CD4-positive, alpha-beta T cell treated with Interleukin-4 for 1 hour (primary cell): ENCODE results near the gene AMELX.

Source experiments
- DNase-seq, 2 donors: peaks; one replicate each; pipeline ENCODE4 v3.0.0-alpha.2; 2020 to 2022

Gene AMELX

GRCh38 chrX:11293113-11293512 is at the start of gene AMELX:
AMELX (plus strand) TSS chrX:11293413; CDS start chrX:11294789, 1,376 bp downstream.
- no peak for DNase-seq

GRCh38 chrX:11244636-11245035 is 48.6 kb upstream of the AMELX start:
- DNase-seq: no peak

GRCh38 chrX:11254417-11255109 is 38.6 kb upstream of the AMELX start:
- no peak for DNase-seq

GRCh38 chrX:11257290-11257689 is 35.9 kb upstream of the AMELX start:
- no peak for DNase-seq

GRCh38 chrX:11257711-11258110 is 35.5 kb upstream of the AMELX start:
- DNase-seq: no peak

GRCh38 chrX:11259437-11259836 is 33.8 kb upstream of the AMELX start:
- DNase-seq: no peak

- no peak for DNase-seq
Observed at GRCh38 chrX:11261260-11261659, 32.0 kb upstream of the AMELX start.

GRCh38 chrX:11264925-11265324 is 28.3 kb upstream of the AMELX start:
- no peak for DNase-seq

GRCh38 chrX:11265352-11265751 is 27.9 kb upstream of the AMELX start:
- DNase-seq: no peak

- DNase-seq: no peak
Observed at GRCh38 chrX:11266573-11267003, 26.6 kb upstream of the AMELX start.

GRCh38 chrX:11267425-11267824 is 25.8 kb upstream of the AMELX start:
- no peak for DNase-seq

- DNase-seq: no peak
Observed at GRCh38 chrX:11269006-11269405, 24.2 kb upstream of the AMELX start.

GRCh38 chrX:11269996-11270395 is 23.2 kb upstream of the AMELX start:
- no peak for DNase-seq

- no peak for DNase-seq
Observed at GRCh38 chrX:11272290-11272689, 20.9 kb upstream of the AMELX start.

- DNase-seq: no peak
Observed at GRCh38 chrX:11272863-11273262, 20.4 kb upstream of the AMELX start.

- no peak for DNase-seq
Observed at GRCh38 chrX:11273544-11273943, 19.7 kb upstream of the AMELX start.

GRCh38 chrX:11282043-11282442 is 11.2 kb upstream of the AMELX start:
- no peak for DNase-seq

- no peak for DNase-seq
Observed at GRCh38 chrX:11285651-11286050, 7.6 kb upstream of the AMELX start.

GRCh38 chrX:11287505-11287904 is 5.7 kb upstream of the AMELX start:
- DNase-seq: no peak

- no peak for DNase-seq
Observed at GRCh38 chrX:11290416-11291102, 2.7 kb upstream of the AMELX start.

- no peak for DNase-seq
Observed at GRCh38 chrX:11296051-11296450, 2.8 kb downstream of the AMELX start.

- no peak for DNase-seq
Observed at GRCh38 chrX:11298600-11298999, 5.4 kb downstream of the AMELX start.

GRCh38 chrX:11304829-11305228 is 11.6 kb downstream of the AMELX start:
- DNase-seq: no peak

GRCh38 chrX:11305641-11306040 is 12.4 kb downstream of the AMELX start:
- no peak for DNase-seq

GRCh38 chrX:11309220-11309619 is 16.0 kb downstream of the AMELX start:
- no peak for DNase-seq
